HCT116 (cell line): Measurements from ENCODE around the gene PDZD8. TPM values are rescaled to one million over a fixed set of nuclear protein-coding genes. Genes with fewer than 3 reads are reported as not detected.

Experiments used
- ATAC-seq: fragments of 200-7000 bp; cut with Tn5 transposase; 2 replicates; pipeline ENCODE4 v1.9.1; 2020; ENCODE audit warnings: mild to moderate bottlenecking, moderate library complexity
- BruUV-seq: library from RNA; stranded (reverse); fragments of 400-500 nt; replicated peaks from 2 replicates; lab custom pipeline; 2021; lab: Mats Ljungman, UMichigan
- CTCF ChIA-PET: fragments of 300-600 bp; sonication (Branson Sonifier 250); formaldehyde crosslinking; loops from one replicate; lab custom pipeline; 2021; ENCODE audit warnings: antibody characterized with exemption; lab: Charles Lee
- POLR2A ChIA-PET: fragments of 300-600, 350-600 bp; sonication (Branson Sonifier 250); formaldehyde crosslinking; loops from one replicate; lab custom pipeline; 2021; ENCODE audit warnings: antibody characterized with exemption; lab: Charles Lee
- RAD21 ChIA-PET, 2 experiments: fragments of 300-600 bp; sonication (Branson Sonifier 250); formaldehyde crosslinking; loops; one replicate each; lab custom pipeline; 2023; ENCODE audit warnings: low total read pairs in 2 of 2; ENCODE audit not compliant: uncharacterized antibody in 2 of 2, unreplicated experiment in 2 of 2, low non-redundant PET in 1 of 2; lab: Charles Lee
- DNase-seq: peaks from one replicate; pipeline ENCODE4 v3.0.0-alpha.2; 2010; ENCODE audit warnings: low read depth, low spot score
- H2AFZ ChIP-seq: fragments of 200-600 bp; shearing (Covaris generic), sonication (generic); 2 replicates; pipeline ENCODE4 v1.6.1; 2017; ENCODE audit warnings: low read depth, mixed run types, mixed read lengths, antibody characterized with exemption, low read length; ENCODE audit not compliant: poor library complexity, severe bottlenecking
- H3K27ac ChIP-seq: 2 replicates; pipeline ENCODE4 v1.5.1; 2012; ENCODE audit warnings: low read depth, low read length
- H3K27me3 ChIP-seq: fragments of 200-600 bp; sonication (generic); 2 replicates; pipeline ENCODE4 v1.6.1; 2016; ENCODE audit warnings: mixed run types, low read length, mixed read lengths; ENCODE audit not compliant: insufficient read depth
- H3K36me3 ChIP-seq, 2 experiments: fragments of 200-500 bp in 1 of 2; fragments of 200-600 bp in 1 of 2; sonication (Bioruptor generic) in 1 of 2; sonication (generic) in 1 of 2; 2 replicates each; pipeline versions ENCODE4 v1.5.1 to v1.6.1; 2014 to 2016; ENCODE audit warnings: low read length in 2 of 2, inconsistent platforms in 1 of 2, mixed read lengths in 1 of 2, mixed run types in 1 of 2; ENCODE audit not compliant: insufficient read depth in 2 of 2, control insufficient read depth in 1 of 2
- H3K4me1 ChIP-seq, 2 experiments: fragments of 200-600 bp in 1 of 2; sonication (generic) in 1 of 2; 2 replicates each; pipeline versions ENCODE4 v1.5.1 to v1.6.1; 2012 to 2017; ENCODE audit warnings: low read length in 2 of 2, inconsistent platforms in 1 of 2, mild to moderate bottlenecking in 1 of 2, mixed read lengths in 1 of 2, mixed run types in 1 of 2, moderate library complexity in 1 of 2; ENCODE audit not compliant: insufficient read depth in 2 of 2, control insufficient read depth in 1 of 2
- H3K4me2 ChIP-seq: fragments of 200-600 bp; sonication (generic); 2 replicates; pipeline ENCODE4 v1.6.1; 2017; ENCODE audit warnings: mixed run types, low read length, mixed read lengths
- H3K4me3 ChIP-seq, 2 experiments: fragments of 200-600 bp in 1 of 2; sonication (generic) in 1 of 2; replicated peaks in 1 of 2; 2 replicates each; pipeline ENCODE4 v1.5.1; 2011 to 2016; ENCODE audit warnings: low read length in 2 of 2, control low read depth in 1 of 2, low read depth in 1 of 2, mild to moderate bottlenecking in 1 of 2, mixed read lengths in 1 of 2, mixed run types in 1 of 2
- H3K79me2 ChIP-seq: fragments of 200-600 bp; sonication (generic); 2 replicates; pipeline ENCODE4 v1.6.1; 2017; ENCODE audit warnings: mild to moderate bottlenecking, mixed run types, low read length, moderate library complexity, mixed read lengths; ENCODE audit not compliant: insufficient read depth
- H3K9ac ChIP-seq: fragments of 200-600 bp; sonication (generic); 2 replicates; pipeline ENCODE4 v1.6.1; 2016; ENCODE audit warnings: low read length, mixed read lengths
- H3K9me2 ChIP-seq: fragments of 200-600 bp; sonication (generic), shearing (Covaris generic); 2 replicates; pipeline ENCODE4 v1.6.1; 2017; ENCODE audit warnings: mixed run types, mild to moderate bottlenecking, moderate library complexity; ENCODE audit not compliant: insufficient read depth
- H3K9me3 ChIP-seq, 2 experiments: fragments of 200-500 bp in 1 of 2; fragments of 200-600 bp in 1 of 2; sonication (Bioruptor generic) in 1 of 2; sonication (generic) in 1 of 2; 2 replicates each; pipeline ENCODE4 v1.6.1; 2014 to 2017; ENCODE audit warnings: low read length in 2 of 2, mixed read lengths in 2 of 2, inconsistent platforms in 1 of 2, low read depth in 1 of 2, mild to moderate bottlenecking in 1 of 2, mixed run types in 1 of 2, moderate library complexity in 1 of 2; ENCODE audit not compliant: control insufficient read depth in 1 of 2, insufficient read depth in 1 of 2
- H4K20me1 ChIP-seq: fragments of 200-600 bp; sonication (generic), shearing (Covaris generic); 2 replicates; pipeline ENCODE4 v1.6.1; 2017; ENCODE audit warnings: mixed run types, mild to moderate bottlenecking, moderate library complexity; ENCODE audit not compliant: insufficient read depth
- CBX3 ChIP-seq: IDR thresholded peaks from 2 replicates; pipeline ENCODE4 v1.6.1; 2012; ENCODE audit warnings: low read depth
- CEBPB ChIP-seq: IDR thresholded peaks from 2 replicates; pipeline ENCODE4 v1.6.1; 2012; ENCODE audit warnings: low read depth
- ELF1 ChIP-seq: IDR thresholded peaks from 2 replicates; pipeline ENCODE4 v1.6.1; 2012; ENCODE audit warnings: low read depth, borderline replicate concordance
- EZH2 ChIP-seq: fragments of 200-600 bp; sonication (generic); IDR thresholded peaks from 2 replicates; pipeline ENCODE4 v1.6.1; 2017; ENCODE audit warnings: antibody characterized with exemption, mixed run types
- EZH2phosphoT487 ChIP-seq: fragments of 200-600 bp; IDR thresholded peaks from 2 replicates; pipeline ENCODE4 v1.6.1; 2018; ENCODE audit warnings: antibody characterized with exemption, borderline replicate concordance
- FOSL1 ChIP-seq: IDR thresholded peaks from 2 replicates; pipeline ENCODE4 v1.6.1; 2012; ENCODE audit warnings: low read depth
- POLR2A ChIP-seq: IDR thresholded peaks from 2 replicates; pipeline ENCODE4 v1.7.0; 2011; ENCODE audit warnings: borderline replicate concordance; ENCODE audit not compliant: insufficient read depth, insufficient read length; ENCODE audit errors: extremely low read depth
- SIN3A ChIP-seq: IDR thresholded peaks from 2 replicates; pipeline ENCODE4 v1.6.1; 2012; ENCODE audit warnings: low read depth
- TCF7L2 ChIP-seq: IDR thresholded peaks from 2 replicates; pipeline ENCODE4 v1.7.0; 2011; ENCODE audit warnings: borderline replicate concordance, inconsistent platforms; ENCODE audit not compliant: insufficient read depth, insufficient read length; ENCODE audit errors: extremely low read depth
- YY1 ChIP-seq: IDR thresholded peaks from 2 replicates; pipeline ENCODE4 v1.6.1; 2011; ENCODE audit warnings: low read length, low read depth, moderate library complexity, mild to moderate bottlenecking; ENCODE audit not compliant: insufficient replicate concordance; ENCODE audit errors: extremely low read depth
- ZFX ChIP-seq: fragments of 450-650 bp; IDR thresholded peaks from 2 replicates; pipeline ENCODE4 v1.6.1; 2017
- ZNF274 ChIP-seq: fragments of 200-500 bp; sonication (Bioruptor generic); IDR thresholded peaks from 2 replicates; pipeline ENCODE4 v1.6.1; 2014; ENCODE audit warnings: mild to moderate bottlenecking, low read depth, low read length, inconsistent platforms
- intact Hi-C: fragments of 100-400 bp; cut with micrococcal nuclease; formaldehyde crosslinking; loops from 2 replicates; pipeline ENCODE4 v1.10.0; 2022
- total RNA-seq: library from RNA; stranded (reverse); gene quantifications from one replicate; pipeline ENCODE4 v1.2.1, GENCODE V29; 2021; ENCODE audit not compliant: unreplicated experiment
- TF ChIP-seq, protein P1 (sequence below): IDR thresholded peaks from 2 replicates; pipeline ENCODE4 v1.6.1; 2012
- TF ChIP-seq, protein P2 (sequence below), 3 experiments: fragments of 200-600 bp in 1 of 3; sonication (generic) in 1 of 3; IDR thresholded peaks in 2 of 3; conservative IDR thresholded peaks in 1 of 3; 2 replicates each; pipeline ENCODE4 v1.5.1; 2012 to 2017; ENCODE audit warnings: low read depth in 2 of 3, low read length in 2 of 3, antibody characterized with exemption in 1 of 3, borderline replicate concordance in 1 of 3, control low read depth in 1 of 3, mild to moderate bottlenecking in 1 of 3, mixed read lengths in 1 of 3, mixed run types in 1 of 3, moderate library complexity in 1 of 3; ENCODE audit not compliant: insufficient read depth in 1 of 3

Gene PDZD8
- total RNA-seq, 1 experiment from 2014 or later, result 61.7 TPM

DNA sequence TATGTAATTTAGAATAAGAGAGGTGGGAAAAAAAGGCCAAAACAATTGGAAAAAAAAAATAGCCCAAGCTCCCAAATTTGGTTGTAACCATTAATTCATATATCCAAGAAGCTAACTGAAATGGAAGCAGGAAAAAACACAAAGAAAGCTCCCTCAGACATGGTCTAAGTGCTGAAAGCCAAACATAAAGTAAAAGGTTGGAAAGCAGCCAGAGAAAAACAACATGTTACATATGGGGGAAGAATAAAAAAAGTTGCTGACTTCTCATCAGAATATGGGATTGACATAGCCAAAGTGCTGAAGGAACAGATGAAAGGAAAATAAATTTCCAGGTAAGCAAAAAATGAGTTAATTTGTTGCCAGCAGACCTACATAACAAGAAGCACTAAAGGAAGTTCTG, 40.3 kb downstream of the PDZD8 start:
- POLR2A ChIA-PET, result no interaction called here
- no peak for ATAC-seq
- Histone ChIP-seq H3K9ac (no peak overlapping the region), H3K9me3 (peaks cover 0 to 3% of the 10 kb centered on the region in 2 experiments; a peak in 1 of 4 replicates), H2AFZ (no peak overlapping the region), H3K27me3 (no peaks in the 10 kb centered on the region), H3K4me2 (no peak overlapping the region), H3K27ac (no peak overlapping the region), H3K4me3 (no peak overlapping the region), H3K36me3 (peaks cover 0 to 5% of the 10 kb centered on the region in 2 experiments; a peak in 1 of 4 replicates), H3K4me1 (0 out of 4 replicates have a peak, but pooled peaks cover 0 to 2% of the 10 kb centered on the region in 2 experiments), H3K79me2 (peaks cover 89% of the 10 kb centered on the region), H4K20me1 (peaks cover 17% of the 10 kb centered on the region), H3K9me2 (no peaks in the 10 kb centered on the region)
- DNase-seq, result no peak
- TF ChIP-seq, protein P1, sequence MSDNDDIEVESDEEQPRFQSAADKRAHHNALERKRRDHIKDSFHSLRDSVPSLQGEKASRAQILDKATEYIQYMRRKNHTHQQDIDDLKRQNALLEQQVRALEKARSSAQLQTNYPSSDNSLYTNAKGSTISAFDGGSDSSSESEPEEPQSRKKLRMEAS, result no peak
- TF ChIP-seq TCF7L2, result no peak
- TF ChIP-seq YY1, result no peak
- no peak for TF ChIP-seq FOSL1
- TF ChIP-seq CBX3, result no peak
- no peak for TF ChIP-seq ELF1
- no peak for TF ChIP-seq ZNF274
- TF ChIP-seq POLR2A, result no peak
- TF ChIP-seq EZH2, result no peak
- TF ChIP-seq EZH2phosphoT487, result no peak
- no peak for TF ChIP-seq ZFX
- TF ChIP-seq CEBPB, result no peak
- TF ChIP-seq SIN3A, result no peak
- TF ChIP-seq, protein P2, sequence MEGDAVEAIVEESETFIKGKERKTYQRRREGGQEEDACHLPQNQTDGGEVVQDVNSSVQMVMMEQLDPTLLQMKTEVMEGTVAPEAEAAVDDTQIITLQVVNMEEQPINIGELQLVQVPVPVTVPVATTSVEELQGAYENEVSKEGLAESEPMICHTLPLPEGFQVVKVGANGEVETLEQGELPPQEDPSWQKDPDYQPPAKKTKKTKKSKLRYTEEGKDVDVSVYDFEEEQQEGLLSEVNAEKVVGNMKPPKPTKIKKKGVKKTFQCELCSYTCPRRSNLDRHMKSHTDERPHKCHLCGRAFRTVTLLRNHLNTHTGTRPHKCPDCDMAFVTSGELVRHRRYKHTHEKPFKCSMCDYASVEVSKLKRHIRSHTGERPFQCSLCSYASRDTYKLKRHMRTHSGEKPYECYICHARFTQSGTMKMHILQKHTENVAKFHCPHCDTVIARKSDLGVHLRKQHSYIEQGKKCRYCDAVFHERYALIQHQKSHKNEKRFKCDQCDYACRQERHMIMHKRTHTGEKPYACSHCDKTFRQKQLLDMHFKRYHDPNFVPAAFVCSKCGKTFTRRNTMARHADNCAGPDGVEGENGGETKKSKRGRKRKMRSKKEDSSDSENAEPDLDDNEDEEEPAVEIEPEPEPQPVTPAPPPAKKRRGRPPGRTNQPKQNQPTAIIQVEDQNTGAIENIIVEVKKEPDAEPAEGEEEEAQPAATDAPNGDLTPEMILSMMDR (IDR thresholded peaks at IDR 0.05 in 2 of 3, conservative IDR thresholded peaks at IDR 0.05 in 1 of 3; ENCODE audit: borderline replicate concordance in 1 of 3, insufficient read depth in 1 of 3, low read depth in 2 of 3, low read length in 2 of 3), result no peak
- no TSS peak for BruUV-seq
- RAD21 ChIA-PET, result no interaction called here
- CTCF ChIA-PET, result interaction anchor here (2.7 kb wide), 1 partner anchor 15 kb away, joined by 9 read pairs; no protein-coding TSS in a partner anchor
- intact Hi-C loops, result no loop called here
